PFSK-1 (cell line): ENCODE data around the gene RND1.

Source experiments
- POLR2AphosphoS5 ChIP-seq: IDR thresholded peaks from 2 replicates; pipeline ENCODE4 v1.6.1; 2012; ENCODE audit warnings: low read depth, mild to moderate bottlenecking, control low read depth, low read length, moderate library complexity
- REST ChIP-seq, 2 experiments: IDR thresholded peaks; 2 replicates each; pipeline versions ENCODE4 v1.6.1 to v1.8.0; 2011 to 2012; ENCODE audit warnings: low read depth in 2 of 2, low read length in 2 of 2, control low read depth in 1 of 2, inconsistent platforms in 1 of 2, mild to moderate bottlenecking in 1 of 2, moderate library complexity in 1 of 2; ENCODE audit not compliant: insufficient read depth in 1 of 2
- SIN3A ChIP-seq: IDR thresholded peaks from 2 replicates; pipeline ENCODE4 v1.6.1; 2012; ENCODE audit warnings: mild to moderate bottlenecking, low read length, moderate library complexity, borderline replicate concordance; ENCODE audit not compliant: insufficient read depth
- TAF1 ChIP-seq: IDR thresholded peaks from 2 replicates; pipeline ENCODE4 v1.6.1; 2012; ENCODE audit warnings: low read length, control low read depth, borderline replicate concordance; ENCODE audit not compliant: insufficient read depth

GRCh38 chr12:48862760-48863159 is 2.9 kb downstream of the RND1 start:
- TF ChIP-seq TAF1: no peak
- TF ChIP-seq SIN3A: no peak
- no peak for TF ChIP-seq REST (IDR thresholded peaks at IDR 0.05; ENCODE audit: insufficient read depth in 1 of 2, low read depth in 2 of 2, low read length in 2 of 2)
- TF ChIP-seq POLR2AphosphoS5: no peak
